COLO668 (cell line): ENCODE measurements around the gene THSD7B.
A peak's percentile ranks its signal among the peaks of the same experiment; 100 is the strongest.
"Not testable (repeated sequence)": the region's sequence is repeated elsewhere in the genome, so short reads cannot be mapped to it uniquely, and the experiment has no call there.

ENCODE experiments used
- DNase-seq: peaks from one replicate; lab custom pipeline; 2025; ENCODE audit not compliant: unreplicated experiment; lab: John Stamatoyannopoulos, UW

Gene THSD7B, protein sequence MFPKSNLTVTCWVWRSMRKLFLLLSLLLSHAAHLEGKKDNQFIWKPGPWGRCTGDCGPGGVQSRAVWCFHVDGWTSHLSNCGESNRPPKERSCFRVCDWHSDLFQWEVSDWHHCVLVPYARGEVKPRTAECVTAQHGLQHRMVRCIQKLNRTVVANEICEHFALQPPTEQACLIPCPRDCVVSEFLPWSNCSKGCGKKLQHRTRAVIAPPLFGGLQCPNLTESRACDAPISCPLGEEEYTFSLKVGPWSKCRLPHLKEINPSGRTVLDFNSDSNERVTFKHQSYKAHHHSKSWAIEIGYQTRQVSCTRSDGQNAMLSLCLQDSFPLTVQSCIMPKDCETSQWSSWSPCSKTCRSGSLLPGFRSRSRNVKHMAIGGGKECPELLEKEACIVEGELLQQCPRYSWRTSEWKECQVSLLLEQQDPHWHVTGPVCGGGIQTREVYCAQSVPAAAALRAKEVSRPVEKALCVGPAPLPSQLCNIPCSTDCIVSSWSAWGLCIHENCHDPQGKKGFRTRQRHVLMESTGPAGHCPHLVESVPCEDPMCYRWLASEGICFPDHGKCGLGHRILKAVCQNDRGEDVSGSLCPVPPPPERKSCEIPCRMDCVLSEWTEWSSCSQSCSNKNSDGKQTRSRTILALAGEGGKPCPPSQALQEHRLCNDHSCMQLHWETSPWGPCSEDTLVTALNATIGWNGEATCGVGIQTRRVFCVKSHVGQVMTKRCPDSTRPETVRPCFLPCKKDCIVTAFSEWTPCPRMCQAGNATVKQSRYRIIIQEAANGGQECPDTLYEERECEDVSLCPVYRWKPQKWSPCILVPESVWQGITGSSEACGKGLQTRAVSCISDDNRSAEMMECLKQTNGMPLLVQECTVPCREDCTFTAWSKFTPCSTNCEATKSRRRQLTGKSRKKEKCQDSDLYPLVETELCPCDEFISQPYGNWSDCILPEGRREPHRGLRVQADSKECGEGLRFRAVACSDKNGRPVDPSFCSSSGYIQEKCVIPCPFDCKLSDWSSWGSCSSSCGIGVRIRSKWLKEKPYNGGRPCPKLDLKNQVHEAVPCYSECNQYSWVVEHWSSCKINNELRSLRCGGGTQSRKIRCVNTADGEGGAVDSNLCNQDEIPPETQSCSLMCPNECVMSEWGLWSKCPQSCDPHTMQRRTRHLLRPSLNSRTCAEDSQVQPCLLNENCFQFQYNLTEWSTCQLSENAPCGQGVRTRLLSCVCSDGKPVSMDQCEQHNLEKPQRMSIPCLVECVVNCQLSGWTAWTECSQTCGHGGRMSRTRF (N-terminal part only)

DNA sequence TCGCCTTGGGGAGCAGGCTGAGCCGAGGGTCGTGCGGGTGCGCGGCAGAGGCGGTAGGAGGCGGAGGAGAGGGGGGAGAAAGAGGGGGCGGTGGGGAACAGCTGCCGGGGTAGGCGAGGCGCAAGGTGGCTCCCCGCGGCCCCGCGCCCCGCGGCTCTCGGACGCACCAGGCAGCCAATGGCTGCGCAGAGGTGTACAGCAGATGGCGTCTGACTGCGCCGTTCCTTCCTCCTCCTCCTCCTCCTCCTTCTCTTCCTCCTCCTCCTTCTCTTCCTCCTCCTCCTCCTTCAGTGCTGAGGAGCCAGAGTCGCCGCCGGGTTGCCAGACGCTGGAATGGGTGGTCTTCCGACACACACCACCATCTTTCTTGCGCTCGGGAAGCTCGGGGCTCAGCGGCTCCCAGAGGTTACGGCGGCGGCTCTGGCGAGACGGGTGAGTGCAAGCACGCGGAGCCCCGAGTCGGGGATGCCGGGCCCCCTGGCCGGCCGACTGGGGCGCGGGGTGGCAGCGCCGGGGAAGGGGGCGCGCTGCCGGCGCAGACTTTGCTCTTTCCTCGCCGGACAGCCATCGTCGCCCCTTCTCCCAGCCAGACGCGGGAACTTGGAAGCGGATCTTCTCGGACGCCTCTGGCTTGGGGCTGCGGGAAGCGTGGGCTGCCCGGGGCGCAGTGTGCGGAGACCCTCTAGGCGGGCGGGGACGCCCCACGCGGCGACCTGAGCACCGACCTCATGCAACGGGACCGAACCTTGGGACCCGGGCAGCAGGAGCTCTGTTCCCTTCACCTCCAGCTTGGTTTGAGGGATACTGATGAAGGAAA is at the start of gene THSD7B:
Gene THSD7B (plus strand): TSS at position 290 of the 817 bp plus-strand sequence. CDS start 116,634 bp downstream, outside the sequence.
- DNase-seq = peak; percentile 9

DNA sequence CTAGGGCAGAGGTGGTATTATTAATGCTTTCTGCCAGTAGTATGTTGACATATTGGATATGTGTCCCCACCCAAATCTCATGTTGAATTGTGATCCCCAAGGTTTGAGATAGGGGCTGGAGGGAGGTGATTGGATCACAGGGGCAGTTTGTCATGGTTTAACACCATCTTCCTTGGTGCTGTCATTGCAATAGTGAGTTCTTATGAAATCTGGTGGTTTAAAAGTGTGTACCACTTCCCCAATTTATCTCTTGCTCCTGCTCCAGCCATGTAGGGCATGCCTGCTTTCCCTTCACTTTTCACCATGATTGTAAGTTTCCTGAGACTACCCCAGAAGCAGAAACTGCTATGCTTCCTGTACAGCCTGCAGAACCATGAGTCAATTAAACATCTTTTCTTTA is 47.1 kb upstream of the THSD7B start:
- no peak for DNase-seq

DNA sequence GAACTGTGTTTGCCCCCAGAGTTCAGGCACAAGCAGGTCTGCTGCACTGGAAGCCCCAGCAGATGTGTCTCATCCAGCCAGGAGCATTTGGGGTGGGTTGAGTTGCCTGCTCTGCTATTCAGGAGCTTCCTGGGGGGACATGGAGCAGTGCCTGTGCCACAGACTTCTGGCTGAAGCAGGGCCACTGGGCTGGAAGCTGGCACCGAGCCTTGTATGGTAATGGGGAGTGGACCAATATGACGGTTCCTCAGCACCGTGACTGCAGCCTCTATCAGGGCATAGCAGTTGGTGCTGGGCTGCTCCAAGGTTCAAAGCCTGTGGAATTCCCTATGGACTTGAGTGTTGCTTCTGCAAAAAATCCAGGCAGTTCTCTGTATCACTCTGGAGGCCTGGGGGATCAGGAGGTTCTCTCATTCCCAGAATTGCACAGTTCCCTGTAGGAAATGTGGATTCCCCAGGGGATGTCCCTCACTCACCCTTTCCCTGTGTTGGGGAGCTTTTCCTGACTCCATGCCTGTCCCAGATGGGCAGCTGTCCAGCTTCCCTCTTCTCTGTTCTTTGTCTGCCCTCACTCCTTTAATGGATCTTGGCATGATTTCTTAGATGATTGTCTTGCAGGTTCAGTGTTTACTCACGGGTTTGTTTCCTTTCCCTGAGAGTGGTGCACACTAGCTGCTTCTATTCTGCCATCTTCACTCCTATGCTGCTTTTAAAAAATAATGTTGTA is 37.2 kb upstream of the THSD7B start:
- no peak for DNase-seq

DNA sequence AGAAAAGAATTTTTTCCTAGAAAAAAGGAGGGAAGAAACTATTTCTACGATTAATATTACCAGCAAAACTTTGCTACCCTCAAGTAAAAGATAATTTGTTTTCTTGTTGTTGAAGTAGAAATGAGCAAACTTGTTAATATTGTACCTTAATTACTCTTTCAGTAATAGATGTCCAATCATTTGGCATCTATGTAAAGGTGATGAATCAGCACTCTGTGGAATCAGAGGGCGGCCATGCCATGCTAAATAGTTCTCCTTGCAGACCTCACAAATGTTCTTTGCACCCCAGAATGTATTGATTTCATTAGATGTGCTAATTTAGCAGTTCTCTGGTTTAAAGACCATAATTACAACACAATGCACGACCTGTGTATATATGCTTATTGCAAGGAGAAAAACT is 29.1 kb upstream of the THSD7B start:
- DNase-seq = no peak

GRCh38 chr2:136738044-136738443 is 27.3 kb upstream of the THSD7B start:
- no peak for DNase-seq

- no peak for DNase-seq
Measured at GRCh38 chr2:136741471-136741870, 23.9 kb upstream of the THSD7B start.

- DNase-seq = no peak
Measured at GRCh38 chr2:136750065-136750464, 15.3 kb upstream of the THSD7B start.

DNA sequence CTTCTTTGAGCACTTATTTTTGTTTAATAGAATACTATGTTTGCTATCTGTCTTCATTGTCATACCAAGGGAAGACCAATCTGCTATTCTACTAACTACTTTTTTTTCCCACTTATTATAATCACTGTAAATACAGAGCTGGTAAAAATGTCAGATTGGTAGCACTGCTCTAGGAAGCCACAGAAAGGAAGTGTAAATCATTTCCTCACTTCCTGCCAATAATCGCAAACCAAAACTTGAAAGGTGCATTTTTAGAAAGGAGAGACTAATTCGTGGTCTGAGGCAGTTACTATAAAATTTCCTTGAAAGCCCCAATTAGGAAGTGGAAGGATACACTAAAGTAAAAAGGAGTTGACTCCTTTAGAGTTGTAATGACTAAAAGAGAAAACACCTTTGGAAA is 13.9 kb upstream of the THSD7B start:
- DNase-seq = no peak

- not testable (repeated sequence) for DNase-seq
Measured at GRCh38 chr2:136758504-136758903, 6.8 kb upstream of the THSD7B start.

GRCh38 chr2:136764452-136765255 is 691 bp upstream of the THSD7B start:
- peak; percentile 22 for DNase-seq

DNA sequence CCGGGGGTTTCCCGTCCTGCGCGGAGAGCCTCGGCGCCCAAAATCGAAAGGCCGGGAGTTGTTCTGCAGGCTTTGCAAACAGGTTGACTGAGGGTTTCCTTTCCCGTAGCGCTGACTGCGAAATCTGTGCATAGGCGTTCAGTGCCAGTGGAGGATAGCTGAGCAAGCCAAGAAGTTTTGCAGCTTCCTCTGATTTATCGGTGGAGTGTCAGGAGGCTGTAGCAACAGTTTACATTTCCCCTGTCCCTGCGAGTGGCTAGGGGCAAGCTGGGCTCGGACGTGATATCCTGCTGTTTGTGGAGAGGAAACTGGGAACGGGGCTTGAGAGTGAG is 694 bp downstream of the THSD7B start:
- no peak for DNase-seq

GRCh38 chr2:136767030-136767429 is 1.7 kb downstream of the THSD7B start:
- DNase-seq = no peak

GRCh38 chr2:136769871-136770270 is 4.5 kb downstream of the THSD7B start:
- no peak for DNase-seq

DNA sequence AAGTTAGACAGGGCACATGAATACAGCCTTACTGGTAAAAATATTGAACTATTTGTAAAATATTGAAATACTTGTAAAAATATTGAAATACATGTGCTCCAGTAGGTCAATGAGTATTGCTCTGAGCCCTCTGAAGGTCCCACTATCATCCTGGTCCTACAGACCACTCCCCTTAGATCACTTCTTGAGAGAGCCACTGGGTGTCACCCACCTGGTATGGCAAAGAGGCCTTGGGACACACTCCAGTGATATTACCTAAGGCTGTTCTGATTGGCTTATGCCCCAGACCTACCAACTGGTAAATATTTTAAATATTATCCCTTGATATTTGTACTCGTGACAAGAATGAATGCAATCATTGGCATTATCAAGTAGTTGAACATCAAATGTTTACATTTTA is 5.0 kb downstream of the THSD7B start:
- DNase-seq = no peak

DNA sequence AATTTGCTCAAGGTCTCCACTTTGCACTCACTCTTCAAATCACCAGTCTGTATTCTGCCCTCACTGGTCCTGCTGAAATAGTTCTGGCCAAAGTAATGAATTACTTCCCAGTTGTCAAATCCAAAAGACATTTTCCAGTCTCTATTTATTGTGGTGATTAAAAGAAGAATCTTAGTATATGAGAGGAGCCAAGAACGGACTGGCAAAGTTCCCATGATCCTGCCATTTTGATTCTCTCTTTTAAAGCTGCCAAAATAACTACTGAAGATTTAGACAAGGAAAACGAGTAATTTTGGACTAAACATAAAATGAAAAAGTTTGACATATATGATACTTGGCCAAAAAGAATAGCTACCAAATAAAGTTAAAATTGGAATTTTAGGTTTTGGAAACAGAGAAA is 12.0 kb downstream of the THSD7B start:
- no peak for DNase-seq

DNA sequence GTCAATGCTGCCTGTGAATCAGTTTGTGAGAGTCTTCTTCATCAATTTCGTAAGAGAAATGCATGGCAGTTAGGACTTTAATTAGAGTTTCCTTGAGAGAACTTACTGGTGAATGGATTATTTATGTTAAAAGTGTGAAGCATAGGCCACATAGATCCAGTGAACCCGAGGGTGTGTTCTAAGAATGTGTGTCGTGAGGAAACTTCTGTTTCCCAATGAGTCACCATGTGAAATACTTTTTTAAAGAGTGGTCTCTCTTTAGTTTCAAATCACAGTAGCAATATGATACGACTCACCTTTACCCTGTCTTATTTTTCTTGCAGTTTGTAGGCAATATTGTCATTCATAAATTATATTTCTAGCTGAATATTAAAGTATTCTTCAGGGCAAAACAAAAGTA is 18.5 kb downstream of the THSD7B start:
- no peak for DNase-seq

- DNase-seq = no peak
Measured at GRCh38 chr2:136785215-136785614, 19.9 kb downstream of the THSD7B start.

- no peak for DNase-seq
Measured at GRCh38 chr2:136787970-136788369, 22.6 kb downstream of the THSD7B start.

DNA sequence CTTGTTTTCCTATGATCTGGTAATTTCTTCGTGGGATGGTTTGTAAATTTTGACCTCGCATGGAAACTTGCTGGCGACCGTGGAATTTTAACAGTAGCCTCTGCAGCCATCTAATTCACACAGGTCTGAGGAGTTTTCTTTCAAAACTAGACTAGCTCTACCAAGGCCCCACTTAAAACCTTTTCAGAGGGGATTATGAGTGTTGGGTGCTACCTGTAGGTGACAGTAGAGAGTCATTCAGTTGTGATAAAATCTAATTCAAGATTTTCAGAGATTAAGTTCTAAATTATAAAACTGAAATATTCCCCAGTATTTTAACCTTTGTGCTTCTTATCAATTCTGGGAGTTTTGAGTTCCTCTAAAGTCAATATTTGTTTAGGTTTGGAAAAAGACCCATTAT is 31.0 kb downstream of the THSD7B start:
- DNase-seq = no peak
